ENCODE results near the gene GNAO1.

DNA sequence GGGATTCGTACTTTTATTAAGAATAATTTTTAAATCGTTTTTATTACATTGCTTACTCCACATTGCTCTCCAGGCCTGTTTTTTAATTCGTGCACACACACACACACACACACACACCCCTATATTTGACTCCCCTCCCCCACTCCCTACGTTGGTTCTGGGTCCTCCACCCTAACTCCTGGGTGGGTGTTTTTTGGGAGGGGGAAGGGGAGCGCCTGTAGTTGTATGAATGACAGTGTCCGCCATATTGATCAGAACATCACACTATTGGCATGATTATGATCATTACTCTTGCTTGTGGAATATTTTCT is 1.3 kb downstream of the GNAO1 start:
- TF ChIP-seq, protein P1, sequence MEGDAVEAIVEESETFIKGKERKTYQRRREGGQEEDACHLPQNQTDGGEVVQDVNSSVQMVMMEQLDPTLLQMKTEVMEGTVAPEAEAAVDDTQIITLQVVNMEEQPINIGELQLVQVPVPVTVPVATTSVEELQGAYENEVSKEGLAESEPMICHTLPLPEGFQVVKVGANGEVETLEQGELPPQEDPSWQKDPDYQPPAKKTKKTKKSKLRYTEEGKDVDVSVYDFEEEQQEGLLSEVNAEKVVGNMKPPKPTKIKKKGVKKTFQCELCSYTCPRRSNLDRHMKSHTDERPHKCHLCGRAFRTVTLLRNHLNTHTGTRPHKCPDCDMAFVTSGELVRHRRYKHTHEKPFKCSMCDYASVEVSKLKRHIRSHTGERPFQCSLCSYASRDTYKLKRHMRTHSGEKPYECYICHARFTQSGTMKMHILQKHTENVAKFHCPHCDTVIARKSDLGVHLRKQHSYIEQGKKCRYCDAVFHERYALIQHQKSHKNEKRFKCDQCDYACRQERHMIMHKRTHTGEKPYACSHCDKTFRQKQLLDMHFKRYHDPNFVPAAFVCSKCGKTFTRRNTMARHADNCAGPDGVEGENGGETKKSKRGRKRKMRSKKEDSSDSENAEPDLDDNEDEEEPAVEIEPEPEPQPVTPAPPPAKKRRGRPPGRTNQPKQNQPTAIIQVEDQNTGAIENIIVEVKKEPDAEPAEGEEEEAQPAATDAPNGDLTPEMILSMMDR (IDR thresholded peaks at IDR 0.05) = no peak
- no peak for TF ChIP-seq POLR2A (IDR thresholded peaks at IDR 0.05)
